HG02571 (cell line): ENCODE results near the gene CCDC3.

Experiments
- ATAC-seq: cut with Tn5 transposase; IDR thresholded peaks from one replicate; pipeline ENCODE4 v1.9.1; 2021; ENCODE audit warnings: mild to moderate bottlenecking, moderate library complexity; ENCODE audit not compliant: unreplicated experiment

CCDC3 gene

DNA sequence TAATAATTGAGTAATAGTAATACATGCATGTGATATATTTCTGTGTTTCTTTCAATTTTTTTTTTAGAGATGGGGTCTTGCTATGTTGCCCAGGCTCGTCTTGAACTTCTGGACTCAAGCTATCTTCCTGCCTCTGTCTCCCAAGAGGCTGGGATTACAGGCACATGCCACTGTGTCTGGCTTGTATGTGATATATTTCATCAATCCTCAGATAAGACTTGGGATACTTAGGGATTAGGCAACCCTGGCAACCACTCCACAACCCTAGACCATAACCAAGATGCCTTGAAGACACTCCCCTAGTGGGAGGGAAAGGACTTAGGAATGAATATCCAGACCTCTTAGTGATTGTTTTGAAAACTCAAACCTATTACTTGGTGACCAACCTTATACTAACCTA is 154.8 kb downstream of the CCDC3 start:
- no peak for ATAC-seq
